Measurements from ENCODE around the gene KCNAB1. TPM values are rescaled to one million over a fixed set of nuclear protein-coding genes. Genes with fewer than 3 reads are reported as not detected.

The KCNAB1 gene
- total and polyA plus RNA-seq, 2 donors (not counting 1 experiment from before 2014, with no cell fraction given) = not detected

GRCh38 chr3:156140001-156140595 lies 19.7 kb downstream of the KCNAB1 start:
- intact Hi-C loops (cut with micrococcal nuclease) = no loop called here
- Histone ChIP-seq H3K9me3 (ENCODE audit: control extremely low read depth in 1 of 3, control insufficient read depth in 2 of 3, insufficient read depth in 1 of 3, low read length in 2 of 3) (no peaks in the 10 kb centered on the region), H2AFZ (ENCODE audit: insufficient read depth, low read depth, low read length, poor library complexity, severe bottlenecking) (no peak overlapping the region), H3K27me3 (replicated peaks in 1 of 4; ENCODE audit: control extremely low read depth in 1 of 4, control insufficient read depth in 3 of 4, insufficient read depth in 4 of 4, low read length in 3 of 4) (peaks cover 0 to 2% (median 0%) of the 10 kb centered on the region in 4 experiments), H3K4me2 (replicated peaks; ENCODE audit: low read depth, low read length, poor library complexity, severe bottlenecking) (no peak overlapping the region), H3K4me3 (ENCODE audit: control extremely low read depth in 1 of 5, extremely low read depth in 1 of 5, insufficient read depth in 1 of 5, low read depth in 2 of 5, low read length in 4 of 5) (no peak overlapping the region), H4K20me1 (ENCODE audit: control insufficient read depth, insufficient read depth, low read length, poor library complexity, severe bottlenecking) (no peaks in the 10 kb centered on the region), H3K27ac (ENCODE audit: low read length in 2 of 2) (no peak overlapping the region), H3K79me2 (ENCODE audit: control insufficient read depth, insufficient read depth, low read length) (no peaks in the 10 kb centered on the region), H3K9ac (ENCODE audit: low read length) (no peak overlapping the region), H3K36me3 (replicated peaks in 1 of 2; ENCODE audit: control extremely low read depth in 1 of 2, control insufficient read depth in 1 of 2, extremely low read depth in 1 of 2, insufficient read depth in 2 of 2, low read length in 1 of 2) (no peaks in the 10 kb centered on the region), H3K4me1 (ENCODE audit: control insufficient read depth in 2 of 2, insufficient read depth in 2 of 2, low read length in 2 of 2) (no peaks in the 10 kb centered on the region)
- ATAC-seq (ENCODE audit: low read depth) (no peak), DNase-seq (no peak)
- H3K27ac Mint-ChIP-seq = no peak overlapping the region
- 94% methylated on average over 2 of the region's 3 CpGs for WGBS (ENCODE audit: insufficient coverage)
- CTCF ChIA-PET = interaction anchor here (0.8 to 0.9 kb wide), 2 partner anchors 203 to 334 kb away, joined by 3 read pairs; partner anchors contain the start of gene C3orf33
- H3K9me3 Mint-ChIP-seq (ENCODE audit: insufficient read depth) = no peaks in the 10 kb centered on the region
- H3K27me3 Mint-ChIP-seq = peaks cover 31% of the 10 kb centered on the region
- TF ChIP-seq EZH2 (IDR thresholded peaks at IDR 0.05; ENCODE audit: borderline replicate concordance, insufficient read depth, low read depth, low read length, poor library complexity, severe bottlenecking) (no peak), CTCF (IDR thresholded peaks at IDR 0.05) (no peak)
- H3K4me3 Mint-ChIP-seq = no peak overlapping the region
- no peaks in the 10 kb centered on the region for H3K4me1 Mint-ChIP-seq
- POLR2A ChIA-PET = no interaction called here

- DNase-seq (no peak), ATAC-seq (ENCODE audit: low read depth) (no peak)
- TF ChIP-seq CTCF (IDR thresholded peaks at IDR 0.05) (no peak), EZH2 (IDR thresholded peaks at IDR 0.05; ENCODE audit: borderline replicate concordance, insufficient read depth, low read depth, low read length, poor library complexity, severe bottlenecking) (no peak)
- H3K79me2 ChIP-seq (ENCODE audit: control insufficient read depth, insufficient read depth, low read length) = no peaks in the 10 kb centered on the region
- no peak overlapping the region for H3K9ac ChIP-seq (ENCODE audit: low read length)
- H3K4me1 ChIP-seq (ENCODE audit: control insufficient read depth in 2 of 2, insufficient read depth in 2 of 2, low read length in 2 of 2) = no peaks in the 10 kb centered on the region
- Mint-ChIP-seq H3K4me3 (no peak overlapping the region), H3K9me3 (ENCODE audit: insufficient read depth) (no peaks in the 10 kb centered on the region), H3K27me3 (peaks cover 31% of the 10 kb centered on the region), H3K4me1 (no peaks in the 10 kb centered on the region), H3K27ac (no peak overlapping the region)
- H3K27ac ChIP-seq (ENCODE audit: low read length in 2 of 2) = no peak overlapping the region
- intact Hi-C loops (cut with micrococcal nuclease) = no loop called here
- POLR2A ChIA-PET = no interaction called here
- CTCF ChIA-PET = interaction anchor here (1.0 to 1.1 kb wide), 2 partner anchors 8 to 9 kb away, joined by 4 to 6 read pairs; no protein-coding TSS in a partner anchor
- WGBS (ENCODE audit: insufficient coverage) = 90% methylated on average over 2 of the region's 2 CpGs
- H3K4me2 ChIP-seq (replicated peaks; ENCODE audit: low read depth, low read length, poor library complexity, severe bottlenecking) = no peak overlapping the region
- H2AFZ ChIP-seq (ENCODE audit: insufficient read depth, low read depth, low read length, poor library complexity, severe bottlenecking) = no peak overlapping the region
- H3K27me3 ChIP-seq (replicated peaks in 1 of 4; ENCODE audit: control extremely low read depth in 1 of 4, control insufficient read depth in 3 of 4, insufficient read depth in 4 of 4, low read length in 3 of 4) = peaks cover 0 to 3% (median 2%) of the 10 kb centered on the region in 4 experiments
- no peaks in the 10 kb centered on the region for H4K20me1 ChIP-seq (ENCODE audit: control insufficient read depth, insufficient read depth, low read length, poor library complexity, severe bottlenecking)
- no peaks in the 10 kb centered on the region for H3K36me3 ChIP-seq (replicated peaks in 1 of 2; ENCODE audit: control extremely low read depth in 1 of 2, control insufficient read depth in 1 of 2, extremely low read depth in 1 of 2, insufficient read depth in 2 of 2, low read length in 1 of 2)
- H3K9me3 ChIP-seq (ENCODE audit: control extremely low read depth in 1 of 3, control insufficient read depth in 2 of 3, insufficient read depth in 1 of 3, low read length in 2 of 3) = no peaks in the 10 kb centered on the region
- no peak overlapping the region for H3K4me3 ChIP-seq (ENCODE audit: control extremely low read depth in 1 of 5, extremely low read depth in 1 of 5, insufficient read depth in 1 of 5, low read depth in 2 of 5, low read length in 4 of 5)
Observed at GRCh38 chr3:156142702-156143101, 22.3 kb downstream of the KCNAB1 start.

Measured in B cell (primary cell).